Panc1 (cell line): ENCODE results near the gene SULT2A1.

Source experiments
- POLR2AphosphoS5 ChIP-seq: IDR thresholded peaks from 2 replicates; pipeline ENCODE4 v1.6.1; 2012; ENCODE audit warnings: mild to moderate bottlenecking, low read depth, low read length, moderate library complexity
- REST ChIP-seq, 2 experiments: IDR thresholded peaks; 2 replicates each; pipeline ENCODE4 v1.6.1; 2011 to 2012; ENCODE audit warnings: low read depth in 2 of 2, control low read depth in 1 of 2, low read length in 1 of 2, mild to moderate bottlenecking in 1 of 2, moderate library complexity in 1 of 2; ENCODE audit not compliant: insufficient read depth in 1 of 2
- TCF7L2 ChIP-seq: IDR thresholded peaks from 2 replicates; pipeline ENCODE4 v1.6.1; 2011; ENCODE audit warnings: mild to moderate bottlenecking, low read depth, low read length, inconsistent platforms
- TF ChIP-seq, protein P1 (sequence below): fragments of 450-650 bp; IDR thresholded peaks from 2 replicates; pipeline ENCODE4 v1.5.1; 2017; ENCODE audit warnings: mild to moderate bottlenecking

DNA sequence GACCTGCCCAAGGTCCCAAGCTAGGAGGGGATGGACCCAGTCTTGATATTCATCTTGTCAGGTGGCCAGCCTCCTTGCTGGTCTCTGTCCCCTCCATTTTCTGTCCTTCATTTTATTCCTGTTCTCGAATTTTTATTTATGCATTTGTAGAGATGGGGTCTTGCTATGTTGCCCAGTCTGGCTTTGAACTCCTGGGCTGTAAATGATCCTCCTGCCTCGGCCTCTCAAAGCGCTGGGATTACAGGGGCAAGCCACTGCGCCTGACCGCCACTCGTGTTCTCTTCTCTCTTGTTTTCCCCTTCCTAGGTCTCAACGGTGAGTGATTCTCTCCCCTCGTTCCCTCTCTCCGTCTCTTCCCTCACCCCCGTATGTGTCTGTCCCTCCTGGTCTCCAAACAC lies 37.7 kb downstream of the SULT2A1 start:
- TF ChIP-seq, protein P1, sequence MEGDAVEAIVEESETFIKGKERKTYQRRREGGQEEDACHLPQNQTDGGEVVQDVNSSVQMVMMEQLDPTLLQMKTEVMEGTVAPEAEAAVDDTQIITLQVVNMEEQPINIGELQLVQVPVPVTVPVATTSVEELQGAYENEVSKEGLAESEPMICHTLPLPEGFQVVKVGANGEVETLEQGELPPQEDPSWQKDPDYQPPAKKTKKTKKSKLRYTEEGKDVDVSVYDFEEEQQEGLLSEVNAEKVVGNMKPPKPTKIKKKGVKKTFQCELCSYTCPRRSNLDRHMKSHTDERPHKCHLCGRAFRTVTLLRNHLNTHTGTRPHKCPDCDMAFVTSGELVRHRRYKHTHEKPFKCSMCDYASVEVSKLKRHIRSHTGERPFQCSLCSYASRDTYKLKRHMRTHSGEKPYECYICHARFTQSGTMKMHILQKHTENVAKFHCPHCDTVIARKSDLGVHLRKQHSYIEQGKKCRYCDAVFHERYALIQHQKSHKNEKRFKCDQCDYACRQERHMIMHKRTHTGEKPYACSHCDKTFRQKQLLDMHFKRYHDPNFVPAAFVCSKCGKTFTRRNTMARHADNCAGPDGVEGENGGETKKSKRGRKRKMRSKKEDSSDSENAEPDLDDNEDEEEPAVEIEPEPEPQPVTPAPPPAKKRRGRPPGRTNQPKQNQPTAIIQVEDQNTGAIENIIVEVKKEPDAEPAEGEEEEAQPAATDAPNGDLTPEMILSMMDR: no peak
- TF ChIP-seq POLR2AphosphoS5 (no peak), REST (IDR thresholded peaks at IDR 0.05; ENCODE audit: insufficient read depth in 1 of 2, low read depth in 2 of 2, low read length in 1 of 2) (no peak), TCF7L2 (no peak)
